ENCODE results near the gene HBS1L. TPM values are rescaled to one million over a fixed set of nuclear protein-coding genes. Genes with fewer than 3 reads are reported as not detected.

HBS1L gene
- total RNA-seq, 5 donors from 2014 or later (not counting 1 experiment from before 2014, with no cell fraction given): 51.4 to 112 (median 69.7) TPM

- ATAC-seq (replicated peaks in 1 of 4) (no peak), DNase-seq (no peak)
- H3K36me3 ChIP-seq (ENCODE audit: control insufficient read depth in 2 of 2, extremely low read depth in 1 of 2, insufficient read depth in 1 of 2, low read length in 1 of 2): peaks cover 0 to 8% of the 10 kb centered on the region in 2 donors
- CTCF ChIA-PET: interaction anchor here (0.6 to 2.3 kb wide), 8 partner anchors 9 to 1235 kb away, joined by 3 to 11 read pairs (median 4); no protein-coding TSS in a partner anchor
- 100% methylated on average over 1 of the region's 6 CpGs for WGBS (ENCODE audit: insufficient coverage)
- no peak overlapping the region for H3K27ac ChIP-seq (ENCODE audit: low read length)
- no peak overlapping the region for H3K4me3 ChIP-seq (ENCODE audit: control insufficient read depth in 1 of 2, extremely low read depth in 1 of 2, low read length in 1 of 2)
- POLR2A ChIA-PET: no interaction called here
- Mint-ChIP-seq H3K4me1 (peaks cover 10 to 18% (median 13%) of the 10 kb centered on the region in 3 donors), H3K27ac (no peak overlapping the region), H3K27me3 (no peaks in the 10 kb centered on the region), H3K4me3 (no peak overlapping the region), H3K9me3 (no peaks in the 10 kb centered on the region), H3K36me3 (peaks cover 11% of the 10 kb centered on the region)
- no peaks in the 10 kb centered on the region for H3K9me3 ChIP-seq
- H3K27me3 ChIP-seq (replicated peaks in 1 of 2; ENCODE audit: control insufficient read depth in 2 of 2, extremely low read depth in 1 of 2, insufficient read depth in 2 of 2, low read length in 1 of 2): no peaks in the 10 kb centered on the region
- H3K4me1 ChIP-seq (ENCODE audit: control insufficient read depth in 1 of 2, extremely low read depth in 1 of 2, insufficient read depth in 2 of 2, low read length in 2 of 2): peaks cover 0 to 2% of the 10 kb centered on the region in 2 experiments
Observed at GRCh38 chr6:135002974-135003703, 51.5 kb downstream of the HBS1L start.

- CTCF ChIA-PET: interaction anchor here (0.5 to 1.0 kb wide), 8 partner anchors 10 to 234 kb away, joined by 3 to 8 read pairs (median 4); no protein-coding TSS in a partner anchor
- peaks cover 0 to 2% of the 10 kb centered on the region in 2 experiments for H3K4me1 ChIP-seq (ENCODE audit: control insufficient read depth in 1 of 2, extremely low read depth in 1 of 2, insufficient read depth in 2 of 2, low read length in 2 of 2)
- Mint-ChIP-seq H3K36me3 (peaks cover 13% of the 10 kb centered on the region), H3K27me3 (no peaks in the 10 kb centered on the region), H3K27ac (no peak overlapping the region), H3K4me3 (no peak overlapping the region), H3K9me3 (no peaks in the 10 kb centered on the region), H3K4me1 (peaks cover 2 to 19% (median 5%) of the 10 kb centered on the region in 3 donors)
- no peak for ATAC-seq (replicated peaks in 1 of 4)
- H3K9me3 ChIP-seq: no peaks in the 10 kb centered on the region
- POLR2A ChIA-PET: no interaction called here
- peaks cover 0 to 11% of the 10 kb centered on the region in 2 donors for H3K36me3 ChIP-seq (ENCODE audit: control insufficient read depth in 2 of 2, extremely low read depth in 1 of 2, insufficient read depth in 1 of 2, low read length in 1 of 2)
- no peak overlapping the region for H3K4me3 ChIP-seq (ENCODE audit: control insufficient read depth in 1 of 2, extremely low read depth in 1 of 2, low read length in 1 of 2)
- no peaks in the 10 kb centered on the region for H3K27me3 ChIP-seq (replicated peaks in 1 of 2; ENCODE audit: control insufficient read depth in 2 of 2, extremely low read depth in 1 of 2, insufficient read depth in 2 of 2, low read length in 1 of 2)
- no CpG with 5 or more reads among the region's 5 CpGs for WGBS (ENCODE audit: insufficient coverage)
- peak in 1 of 35 experiments; percentile 46 for DNase-seq
- H3K27ac ChIP-seq (ENCODE audit: low read length): no peak overlapping the region
Observed at GRCh38 chr6:135002229-135002844, 52.3 kb downstream of the HBS1L start.

GRCh38 chr6:134999107-134999506, 55.5 kb downstream of the HBS1L start:
- no peak overlapping the region for H3K27ac Mint-ChIP-seq
- H3K36me3 Mint-ChIP-seq: peaks cover 36% of the 10 kb centered on the region

GRCh38 chr6:134997133-134997995, 57.3 kb downstream of the HBS1L start:
- no peak overlapping the region for H3K4me3 ChIP-seq (ENCODE audit: control insufficient read depth in 1 of 2, extremely low read depth in 1 of 2, low read length in 1 of 2)
- Mint-ChIP-seq H3K9me3 (no peaks in the 10 kb centered on the region), H3K27me3 (no peaks in the 10 kb centered on the region), H3K36me3 (peaks cover 41% of the 10 kb centered on the region), H3K4me1 (peaks cover 0 to 17% (median under 1%) of the 10 kb centered on the region in 3 donors), H3K4me3 (no peak overlapping the region), H3K27ac (peak overlapping the region; percentile 4 to 29)
- no peak for ATAC-seq (replicated peaks in 1 of 4)
- H3K27ac ChIP-seq (ENCODE audit: low read length): no peak overlapping the region
- ChIA-PET CTCF (interaction anchor here in 1 of 2 donors (0.6 kb wide), 1 partner anchor 275 kb away, joined by 3 read pairs; no protein-coding TSS in a partner anchor), POLR2A (interaction anchor here in 1 of 2 donors (0.6 to 0.7 kb wide), 2 partner anchors 20 to 22 kb away, joined by 3 to 5 read pairs; no protein-coding TSS in a partner anchor)
- no peaks in the 10 kb centered on the region for H3K27me3 ChIP-seq (replicated peaks in 1 of 2; ENCODE audit: control insufficient read depth in 2 of 2, extremely low read depth in 1 of 2, insufficient read depth in 2 of 2, low read length in 1 of 2)
- WGBS (ENCODE audit: insufficient coverage): 71% methylated on average over 5 of the region's 9 CpGs
- H3K36me3 ChIP-seq (ENCODE audit: control insufficient read depth in 2 of 2, extremely low read depth in 1 of 2, insufficient read depth in 1 of 2, low read length in 1 of 2): peaks cover 0 to 36% of the 10 kb centered on the region in 2 donors
- H3K4me1 ChIP-seq (ENCODE audit: control insufficient read depth in 1 of 2, extremely low read depth in 1 of 2, insufficient read depth in 2 of 2, low read length in 2 of 2): peaks cover 0 to 2% of the 10 kb centered on the region in 2 experiments
- no peaks in the 10 kb centered on the region for H3K9me3 ChIP-seq
- no peak for DNase-seq

More at GRCh38 chr6:134999107-134999506, 55.5 kb downstream of the HBS1L start:
- no peak overlapping the region for H3K27ac ChIP-seq (ENCODE audit: low read length)
- ATAC-seq (replicated peaks in 1 of 4): no peak
- Mint-ChIP-seq H3K4me3 (no peak overlapping the region), H3K27me3 (no peaks in the 10 kb centered on the region), H3K9me3 (no peaks in the 10 kb centered on the region), H3K4me1 (peaks cover 0 to 22% (median 5%) of the 10 kb centered on the region in 3 donors)
- ChIA-PET POLR2A (interaction anchor here (0.7 to 0.8 kb wide), 2 partner anchors 482 to 654 kb away, joined by 6 to 8 read pairs; no protein-coding TSS in a partner anchor), CTCF (interaction anchor here in 1 of 2 donors (0.7 kb wide), 2 partner anchors 34 to 351 kb away, joined by 4 to 7 read pairs; no protein-coding TSS in a partner anchor)
- WGBS (ENCODE audit: insufficient coverage): no CpG with 5 or more reads among the region's 1 CpG
- no peak for DNase-seq
- peaks cover 0 to 30% of the 10 kb centered on the region in 2 donors for H3K36me3 ChIP-seq (ENCODE audit: control insufficient read depth in 2 of 2, extremely low read depth in 1 of 2, insufficient read depth in 1 of 2, low read length in 1 of 2)
- H3K9me3 ChIP-seq: no peaks in the 10 kb centered on the region
- peaks cover 0 to 2% of the 10 kb centered on the region in 2 experiments for H3K4me1 ChIP-seq (ENCODE audit: control insufficient read depth in 1 of 2, extremely low read depth in 1 of 2, insufficient read depth in 2 of 2, low read length in 2 of 2)
- no peak overlapping the region for H3K4me3 ChIP-seq (ENCODE audit: control insufficient read depth in 1 of 2, extremely low read depth in 1 of 2, low read length in 1 of 2)
- no peaks in the 10 kb centered on the region for H3K27me3 ChIP-seq (replicated peaks in 1 of 2; ENCODE audit: control insufficient read depth in 2 of 2, extremely low read depth in 1 of 2, insufficient read depth in 2 of 2, low read length in 1 of 2)

GRCh38 chr6:134995536-134995935, 59.1 kb downstream of the HBS1L start:
- H3K4me1 ChIP-seq (ENCODE audit: control insufficient read depth in 1 of 2, extremely low read depth in 1 of 2, insufficient read depth in 2 of 2, low read length in 2 of 2): peaks cover 0 to 2% of the 10 kb centered on the region in 2 experiments
- DNase-seq (no peak), ATAC-seq (replicated peaks in 1 of 4) (no peak)
- H3K9me3 ChIP-seq: no peaks in the 10 kb centered on the region
- H3K4me3 ChIP-seq (ENCODE audit: control insufficient read depth in 1 of 2, extremely low read depth in 1 of 2, low read length in 1 of 2): no peak overlapping the region
- WGBS (ENCODE audit: insufficient coverage): no CpG with 5 or more reads among the region's 1 CpG
- peaks cover 1 to 16% (median 3%) of the 10 kb centered on the region in 3 donors for H3K4me1 Mint-ChIP-seq
- no peaks in the 10 kb centered on the region for H3K9me3 Mint-ChIP-seq
- H3K36me3 Mint-ChIP-seq: peaks cover 42% of the 10 kb centered on the region
- no peaks in the 10 kb centered on the region for H3K27me3 Mint-ChIP-seq
- no peak overlapping the region for H3K27ac Mint-ChIP-seq
- no peak overlapping the region for H3K27ac ChIP-seq (ENCODE audit: low read length)
- no peaks in the 10 kb centered on the region for H3K27me3 ChIP-seq (replicated peaks in 1 of 2; ENCODE audit: control insufficient read depth in 2 of 2, extremely low read depth in 1 of 2, insufficient read depth in 2 of 2, low read length in 1 of 2)
- CTCF ChIA-PET: interaction anchor here in 1 of 2 donors (1.1 kb wide), 1 partner anchor 9 kb away, joined by 4 read pairs; no protein-coding TSS in a partner anchor
- POLR2A ChIA-PET: no interaction called here
- H3K36me3 ChIP-seq (ENCODE audit: control insufficient read depth in 2 of 2, extremely low read depth in 1 of 2, insufficient read depth in 1 of 2, low read length in 1 of 2): peaks cover 0 to 42% of the 10 kb centered on the region in 2 donors
- H3K4me3 Mint-ChIP-seq: no peak overlapping the region

Measured in T-cell (primary cell).